Activated CD4-positive, alpha-beta T cell treated with anti-CD3 and anti-CD28 coated beads, Interleukin-2, Interleukin-6, amounts not matched to agents 100 ng/mL and 50 ng/mL, durations not matched to agents 16 hours and 8 hours (primary cell): ENCODE data around the gene RASGRP3.

Experiments used
- DNase-seq: peaks from one replicate; pipeline ENCODE4 v3.0.0-alpha.2; 2020

The RASGRP3 gene

GRCh38 chr2:33588232-33588631 is 111.8 kb downstream of the RASGRP3 start:
- DNase-seq: no peak

- DNase-seq: no peak
These were observed 113.0 kb downstream of the RASGRP3 start for GRCh38 chr2:33589444-33589843.

GRCh38 chr2:33595385-33595784 is 118.9 kb downstream of the RASGRP3 start:
- DNase-seq: no peak

GRCh38 chr2:33597026-33597425 is 120.6 kb downstream of the RASGRP3 start:
- DNase-seq: no peak

- peak; percentile 74 for DNase-seq
These were observed 122.2 kb downstream of the RASGRP3 start for GRCh38 chr2:33598561-33599174.

- DNase-seq: peak; percentile 99
These were observed 122.9 kb downstream of the RASGRP3 start, which contains the start of gene FAM98A for GRCh38 chr2:33599175-33599942. TSS of gene FAM98A (minus strand) at chr2:33599299. CDS start at chr2:33599221, 78 bp downstream.

GRCh38 chr2:33599943-33600192 is 123.4 kb downstream of the RASGRP3 start:
- DNase-seq: no peak

- no peak for DNase-seq
These were observed 125.9 kb downstream of the RASGRP3 start for GRCh38 chr2:33602201-33602830.

GRCh38 chr2:33603416-33603815 is 127.0 kb downstream of the RASGRP3 start:
- DNase-seq: no peak

- DNase-seq: no peak
These were observed 128.6 kb downstream of the RASGRP3 start for GRCh38 chr2:33605056-33605455.

GRCh38 chr2:33606100-33606499 is 129.7 kb downstream of the RASGRP3 start:
- no peak for DNase-seq

- DNase-seq: no peak
These were observed 130.2 kb downstream of the RASGRP3 start for GRCh38 chr2:33606622-33607021.

- DNase-seq: no peak
These were observed 130.8 kb downstream of the RASGRP3 start for GRCh38 chr2:33607251-33607721.

- no peak for DNase-seq
These were observed 131.5 kb downstream of the RASGRP3 start for GRCh38 chr2:33607905-33608304.

GRCh38 chr2:33614190-33614589 is 137.7 kb downstream of the RASGRP3 start:
- DNase-seq: no peak
